Left ventricle myocardium inferior (tissue), 1 donor: ENCODE measurements around the gene SGIP1. TPM values are rescaled to one million over a fixed set of nuclear protein-coding genes. Genes with fewer than 3 reads are reported as not detected.

ENCODE experiments used
- DNase-seq: peaks from one replicate; pipeline ENCODE4 v3.0.0-alpha.2; 2020
- H3K27ac ChIP-seq: fragments of 200-600 bp; replicated peaks from 2 replicates; pipeline ENCODE4 v1.8.0; 2021
- H3K27me3 ChIP-seq: fragments of 200-600 bp; 2 replicates; pipeline ENCODE4 v1.8.0; 2021; ENCODE audit warnings: low read depth
- H3K36me3 ChIP-seq: fragments of 200-600 bp; 2 replicates; pipeline ENCODE4 v1.8.0; 2021
- H3K4me1 ChIP-seq: fragments of 200-600 bp; 2 replicates; pipeline ENCODE4 v1.8.0; 2021
- H3K4me3 ChIP-seq: fragments of 200-600 bp; 2 replicates; pipeline ENCODE4 v1.8.0; 2021; ENCODE audit warnings: mild to moderate bottlenecking, moderate library complexity
- H3K9me3 ChIP-seq: fragments of 200-600 bp; replicated peaks from 2 replicates; pipeline ENCODE4 v1.8.0; 2021
- CTCF ChIP-seq: fragments of 200-600 bp; IDR thresholded peaks from 2 replicates; pipeline ENCODE4 v1.8.0; 2021; ENCODE audit warnings: antibody characterized with exemption, mild to moderate bottlenecking, borderline replicate concordance
- intact Hi-C: fragments of 100-400 bp; cut with micrococcal nuclease; formaldehyde crosslinking; loops from one replicate; pipeline ENCODE4 v1.11.0; 2022
- total RNA-seq: library from RNA; stranded (reverse); fragmentation: NEBNext Ultra II Directional; extraction: Animal tissue kit (Norgen Biotek cat#: 25700); gene quantifications from one replicate; pipeline ENCODE4 v1.2.1, GENCODE V29; 2021
- donor health status: DM: no; HTN: yes; CAD: no; lungs with severe emphysema.

Gene SGIP1
- total RNA-seq, 1 donor from 2014 or later, result 9.0 TPM

- Histone ChIP-seq H3K27ac (peak overlapping the region; percentile 60), H3K27me3 (peaks cover 11% of the 10 kb centered on the region), H3K36me3 (no peaks in the 10 kb centered on the region), H3K4me1 (peaks cover 18% of the 10 kb centered on the region), H3K9me3 (peaks cover 7% of the 10 kb centered on the region), H3K4me3 (no peak overlapping the region)
- intact Hi-C loops, result no loop called here
- no peak for TF ChIP-seq CTCF
- no peak for DNase-seq
These were observed 224.3 kb downstream of the SGIP1 start for GRCh38 chr1:66758241-66758755.

GRCh38 chr1:66760506-66760905, 226.6 kb downstream of the SGIP1 start:
- intact Hi-C loops, result loop anchor here (10.0 kb wide), 1 partner anchor 384 kb away; no protein-coding TSS in a partner anchor
- Histone ChIP-seq H3K4me1 (peaks cover 18% of the 10 kb centered on the region), H3K27me3 (no peaks in the 10 kb centered on the region), H3K36me3 (no peaks in the 10 kb centered on the region), H3K9me3 (peaks cover 7% of the 10 kb centered on the region), H3K4me3 (no peak overlapping the region), H3K27ac (no peak overlapping the region)
- no peak for TF ChIP-seq CTCF
- DNase-seq, result no peak

- Histone ChIP-seq H3K9me3 (peaks cover 7% of the 10 kb centered on the region), H3K36me3 (no peaks in the 10 kb centered on the region), H3K4me3 (no peak overlapping the region), H3K4me1 (peaks cover 18% of the 10 kb centered on the region), H3K27ac (no peak overlapping the region), H3K27me3 (no peaks in the 10 kb centered on the region)
- intact Hi-C loops, result loop anchor here (10.0 kb wide), 1 partner anchor 384 kb away; no protein-coding TSS in a partner anchor
- no peak for TF ChIP-seq CTCF
- DNase-seq, result no peak
These were observed 227.3 kb downstream of the SGIP1 start for GRCh38 chr1:66761221-66761620.

- H3K27ac ChIP-seq, result no peak overlapping the region
- intact Hi-C loops, result loop anchor here (10.0 kb wide), 1 partner anchor 380 kb away; no protein-coding TSS in a partner anchor
- no peaks in the 10 kb centered on the region for H3K36me3 ChIP-seq
- H3K9me3 ChIP-seq, result peaks cover 7% of the 10 kb centered on the region
- TF ChIP-seq CTCF, result peak; percentile 83
- no peaks in the 10 kb centered on the region for H3K4me1 ChIP-seq
- DNase-seq, result no peak
- no peak overlapping the region for H3K4me3 ChIP-seq
- H3K27me3 ChIP-seq, result no peaks in the 10 kb centered on the region
These were observed 231.1 kb downstream of the SGIP1 start for GRCh38 chr1:66764994-66765578.

- no peak for DNase-seq
- H3K27ac ChIP-seq, result no peak overlapping the region
- H3K4me3 ChIP-seq, result no peak overlapping the region
- intact Hi-C loops, result loop anchor here (10.0 kb wide), 1 partner anchor 377 kb away; no protein-coding TSS in a partner anchor
- no peak for TF ChIP-seq CTCF
- H3K36me3 ChIP-seq, result peaks cover under 1% of the 10 kb centered on the region
- no peaks in the 10 kb centered on the region for H3K4me1 ChIP-seq
- H3K9me3 ChIP-seq, result peaks cover 7% of the 10 kb centered on the region
- H3K27me3 ChIP-seq, result no peaks in the 10 kb centered on the region
These were observed 233.7 kb downstream of the SGIP1 start for GRCh38 chr1:66767626-66768025.
